Measurements from ENCODE around the gene HAS3. TPM values are rescaled to one million over a fixed set of nuclear protein-coding genes. Genes with fewer than 3 reads are reported as not detected.
A peak's percentile ranks its signal among the peaks of the same experiment; 100 is the strongest.

Gene HAS3
- total RNA-seq, 1 experiment from 2014 or later = 8.3 TPM

DNA sequence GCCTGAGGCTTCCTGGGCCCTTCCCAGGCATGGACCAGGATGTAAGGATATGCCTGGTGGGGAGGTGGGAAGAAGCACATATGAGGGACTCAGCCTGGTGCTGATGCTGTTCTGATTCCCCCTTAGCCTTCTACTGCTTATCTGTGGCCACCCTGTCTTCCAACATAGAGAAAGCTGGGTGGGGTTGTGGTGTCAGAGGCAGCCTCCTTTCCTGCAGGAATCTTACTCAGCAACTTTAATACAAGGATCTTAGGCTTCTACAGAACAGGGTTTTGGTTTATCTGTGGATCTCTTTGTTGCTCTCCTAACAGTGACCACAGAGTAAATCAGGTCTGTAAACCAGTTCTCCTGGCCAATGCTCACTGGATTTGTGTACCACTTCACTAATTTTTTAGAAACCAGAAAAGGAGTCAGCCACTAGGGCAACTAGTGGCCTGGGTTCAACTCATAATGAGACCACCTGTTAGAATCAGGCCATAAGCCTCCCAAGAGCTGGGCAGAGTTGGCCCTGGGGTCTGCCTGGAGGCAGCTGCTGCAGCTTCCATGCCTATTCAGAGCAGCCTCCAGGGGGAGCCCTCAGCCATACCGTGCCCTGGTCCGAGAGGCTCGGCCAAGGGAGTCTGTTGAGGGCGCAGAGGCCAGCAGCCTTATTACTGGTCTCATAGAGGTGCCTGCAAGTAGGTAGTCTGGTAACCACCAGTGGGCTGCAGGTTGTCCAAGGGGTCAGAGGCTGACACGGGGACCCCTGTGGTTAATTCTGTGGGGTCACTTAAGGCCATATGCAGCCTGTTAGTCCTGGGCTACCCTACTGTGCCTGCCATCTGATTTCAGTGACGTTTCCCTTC is 7.1 kb downstream of the HAS3 start:
- no peaks in the 10 kb centered on the region for H3K4me1 Mint-ChIP-seq (ENCODE audit: low read depth, unreplicated experiment)
- peaks cover 15% of the 10 kb centered on the region for H3K36me3 Mint-ChIP-seq (ENCODE audit: insufficient read depth, unreplicated experiment)
- no peak overlapping the region for H3K27ac Mint-ChIP-seq (ENCODE audit: unreplicated experiment)
- TF ChIP-seq CTCF (IDR thresholded peaks at IDR 0.05; ENCODE audit: insufficient read depth in 1 of 2, low read depth in 1 of 2, low read length in 1 of 2, severe bottlenecking in 1 of 2, unreplicated experiment in 1 of 2) = peak; percentile 92 to 96
- BruUV-seq (replicated peaks) = no TSS peak
- no peaks in the 10 kb centered on the region for H3K9me3 Mint-ChIP-seq (ENCODE audit: unreplicated experiment)
- intact Hi-C loops (cut with micrococcal nuclease; ENCODE audit: unreplicated experiment) = no loop called here
- H3K27me3 Mint-ChIP-seq (ENCODE audit: insufficient read depth, unreplicated experiment) = no peaks in the 10 kb centered on the region
- H3K9me3 ChIP-seq = no peaks in the 10 kb centered on the region
- no peaks in the 10 kb centered on the region for H3K4me1 ChIP-seq
- H3K27me3 ChIP-seq (replicated peaks; ENCODE audit: control insufficient read depth, insufficient read depth, low read length) = no peaks in the 10 kb centered on the region
- no peaks in the 10 kb centered on the region for H3K36me3 ChIP-seq (ENCODE audit: control insufficient read depth, insufficient read depth, low read length)
- no peak overlapping the region for H3K4me3 Mint-ChIP-seq (ENCODE audit: unreplicated experiment)
- DNase-seq = peak; percentile 84 to 85
- no peak overlapping the region for H3K4me3 ChIP-seq (ENCODE audit: low read depth, low read length)
- ChIA-PET CTCF (interaction anchor here (0.5 to 1.4 kb wide), 11 partner anchors 8 to 791 kb away, joined by 3 to 15 read pairs (median 3); no protein-coding TSS in a partner anchor), POLR2A (interaction anchor here (0.5 kb wide), 1 partner anchor 21 kb away, joined by 3 read pairs; no protein-coding TSS in a partner anchor)

DNA sequence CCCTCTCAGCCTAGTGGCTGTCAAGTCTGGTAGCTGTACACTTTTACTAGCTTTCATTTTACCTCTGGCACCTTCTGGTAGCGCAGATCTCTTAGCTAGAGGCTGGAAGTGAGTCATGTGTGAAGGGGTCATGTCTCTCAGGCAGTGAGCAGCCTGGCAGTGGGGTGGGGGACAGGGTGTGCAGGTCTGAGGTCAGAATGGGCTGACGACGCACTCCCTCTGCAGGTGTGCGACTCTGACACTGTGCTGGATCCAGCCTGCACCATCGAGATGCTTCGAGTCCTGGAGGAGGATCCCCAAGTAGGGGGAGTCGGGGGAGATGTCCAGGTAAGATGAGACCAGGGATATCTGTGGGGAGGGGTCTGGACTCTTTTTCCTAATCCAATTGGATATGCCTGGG is 7.8 kb downstream of the HAS3 start:
- H3K4me3 Mint-ChIP-seq (ENCODE audit: unreplicated experiment) = no peak overlapping the region
- Histone ChIP-seq H3K4me1 (no peaks in the 10 kb centered on the region), H3K36me3 (ENCODE audit: control insufficient read depth, insufficient read depth, low read length) (no peaks in the 10 kb centered on the region), H3K9me3 (no peaks in the 10 kb centered on the region), H3K27me3 (replicated peaks; ENCODE audit: control insufficient read depth, insufficient read depth, low read length) (no peaks in the 10 kb centered on the region), H3K4me3 (ENCODE audit: low read depth, low read length) (no peak overlapping the region)
- peaks cover 22% of the 10 kb centered on the region for H3K36me3 Mint-ChIP-seq (ENCODE audit: insufficient read depth, unreplicated experiment)
- BruUV-seq (replicated peaks) = no TSS peak
- no peak overlapping the region for H3K27ac Mint-ChIP-seq (ENCODE audit: unreplicated experiment)
- H3K27me3 Mint-ChIP-seq (ENCODE audit: insufficient read depth, unreplicated experiment) = no peaks in the 10 kb centered on the region
- no peaks in the 10 kb centered on the region for H3K9me3 Mint-ChIP-seq (ENCODE audit: unreplicated experiment)
- no peak for DNase-seq
- no peaks in the 10 kb centered on the region for H3K4me1 Mint-ChIP-seq (ENCODE audit: low read depth, unreplicated experiment)
- intact Hi-C loops (cut with micrococcal nuclease; ENCODE audit: unreplicated experiment) = no loop called here
- ChIA-PET CTCF (interaction anchor here (1.0 to 1.4 kb wide), 5 partner anchors 10 to 269 kb away, joined by 3 to 15 read pairs (median 3); no protein-coding TSS in a partner anchor), POLR2A (interaction anchor here (0.5 kb wide), 1 partner anchor 63 kb away, joined by 8 read pairs; no protein-coding TSS in a partner anchor)
- no peak for TF ChIP-seq CTCF (IDR thresholded peaks at IDR 0.05; ENCODE audit: insufficient read depth in 1 of 2, low read depth in 1 of 2, low read length in 1 of 2, severe bottlenecking in 1 of 2, unreplicated experiment in 1 of 2)

DNA sequence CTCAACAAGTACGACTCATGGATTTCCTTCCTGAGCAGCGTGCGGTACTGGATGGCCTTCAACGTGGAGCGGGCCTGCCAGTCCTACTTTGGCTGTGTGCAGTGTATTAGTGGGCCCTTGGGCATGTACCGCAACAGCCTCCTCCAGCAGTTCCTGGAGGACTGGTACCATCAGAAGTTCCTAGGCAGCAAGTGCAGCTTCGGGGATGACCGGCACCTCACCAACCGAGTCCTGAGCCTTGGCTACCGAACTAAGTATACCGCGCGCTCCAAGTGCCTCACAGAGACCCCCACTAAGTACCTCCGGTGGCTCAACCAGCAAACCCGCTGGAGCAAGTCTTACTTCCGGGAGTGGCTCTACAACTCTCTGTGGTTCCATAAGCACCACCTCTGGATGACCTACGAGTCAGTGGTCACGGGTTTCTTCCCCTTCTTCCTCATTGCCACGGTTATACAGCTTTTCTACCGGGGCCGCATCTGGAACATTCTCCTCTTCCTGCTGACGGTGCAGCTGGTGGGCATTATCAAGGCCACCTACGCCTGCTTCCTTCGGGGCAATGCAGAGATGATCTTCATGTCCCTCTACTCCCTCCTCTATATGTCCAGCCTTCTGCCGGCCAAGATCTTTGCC is 9.0 kb downstream of the HAS3 start:
- Histone ChIP-seq H3K27me3 (replicated peaks; ENCODE audit: control insufficient read depth, insufficient read depth, low read length) (no peaks in the 10 kb centered on the region), H3K36me3 (ENCODE audit: control insufficient read depth, insufficient read depth, low read length) (peaks cover 10% of the 10 kb centered on the region), H3K9me3 (no peaks in the 10 kb centered on the region), H3K4me3 (ENCODE audit: low read depth, low read length) (no peak overlapping the region), H3K4me1 (no peaks in the 10 kb centered on the region)
- no TSS peak for BruUV-seq (replicated peaks)
- Mint-ChIP-seq H3K9me3 (ENCODE audit: unreplicated experiment) (no peaks in the 10 kb centered on the region), H3K4me3 (ENCODE audit: unreplicated experiment) (no peak overlapping the region), H3K27ac (ENCODE audit: unreplicated experiment) (no peak overlapping the region), H3K27me3 (ENCODE audit: insufficient read depth, unreplicated experiment) (no peaks in the 10 kb centered on the region), H3K36me3 (ENCODE audit: insufficient read depth, unreplicated experiment) (peaks cover 25% of the 10 kb centered on the region), H3K4me1 (ENCODE audit: low read depth, unreplicated experiment) (no peaks in the 10 kb centered on the region)
- ChIA-PET CTCF (interaction anchor here (0.6 to 1.1 kb wide), 2 partner anchors 10 to 374 kb away, joined by 3 to 15 read pairs; no protein-coding TSS in a partner anchor), POLR2A (no interaction called here)
- intact Hi-C loops (cut with micrococcal nuclease; ENCODE audit: unreplicated experiment) = no loop called here
- no peak for DNase-seq
- no peak for TF ChIP-seq CTCF (IDR thresholded peaks at IDR 0.05; ENCODE audit: insufficient read depth in 1 of 2, low read depth in 1 of 2, low read length in 1 of 2, severe bottlenecking in 1 of 2, unreplicated experiment in 1 of 2)

Data from Caco-2 (cell line).